ENCODE data around the gene CYS1. TPM values are rescaled to one million over a fixed set of nuclear protein-coding genes. Genes with fewer than 3 reads are reported as not detected.
A peak's percentile ranks its signal among the peaks of the same experiment; 100 is the strongest.

CYS1 gene
- total and polyA plus RNA-seq, 11 donors: 0.42 to 9.1 (median 2.5) TPM

DNA sequence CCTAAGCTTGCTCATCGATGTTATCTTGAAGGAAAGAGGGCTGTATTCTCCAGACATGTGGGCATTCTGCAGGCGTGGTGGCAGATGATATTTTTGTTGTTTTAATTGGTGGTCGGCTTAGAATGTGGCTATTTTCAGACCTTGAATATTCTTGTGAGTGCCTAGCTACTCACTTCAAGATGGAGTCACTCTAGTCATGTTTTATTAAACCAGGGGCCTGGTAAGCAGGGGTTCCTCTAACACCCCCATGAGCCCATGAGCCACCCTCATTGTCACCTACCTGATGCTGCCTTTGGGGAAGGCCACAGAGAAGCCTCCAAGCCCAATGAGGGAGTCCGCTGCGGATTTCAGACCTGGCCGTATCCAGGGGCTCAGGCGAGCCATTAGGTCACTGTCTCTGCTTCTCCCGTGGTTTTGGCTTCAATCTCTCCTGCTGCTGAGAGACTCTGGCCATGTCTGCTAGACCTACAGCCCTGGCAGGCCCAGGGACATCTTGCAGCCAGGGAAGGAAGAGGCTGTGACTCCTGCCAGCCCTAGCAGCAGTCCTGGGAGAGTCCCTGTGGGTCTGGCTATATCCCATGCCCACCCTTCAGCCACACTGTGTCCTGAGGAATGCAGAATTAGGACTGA, 53.2 kb downstream of the CYS1 start:
- H3K9me3 ChIP-seq: no peaks in the 10 kb centered on the region
- 83 to 86% (median 85%) methylated on average over 8 of the region's 8 CpGs for WGBS, 4 donors
- ATAC-seq (no peak), DNase-seq (no peak)
- H3K36me3 ChIP-seq: no peaks in the 10 kb centered on the region
- no peaks in the 10 kb centered on the region for H3K27me3 ChIP-seq
- intact Hi-C loops (cut with DNase I): loop anchor here in 3 of 10 donors (5.0 kb wide), 2 partner anchors 35 to 40 kb away; no protein-coding TSS in a partner anchor
- peak overlapping the region in 5 of 12 donors; percentile 70 to 88 (median 78) for H3K27ac ChIP-seq
- TF ChIP-seq CTCF (IDR thresholded peaks at IDR 0.05) (no peak), POLR2A (IDR thresholded peaks at IDR 0.05) (no peak)
- H3K4me1 ChIP-seq: peaks cover 3 to 37% (median 27%) of the 10 kb centered on the region in 12 donors
- no peak overlapping the region for H3K4me3 ChIP-seq

- 86 to 88% (median 88%) methylated on average over 10 of the region's 10 CpGs for WGBS, 4 donors
- intact Hi-C loops (cut with DNase I): no loop called here
Observed at GRCh38 chr2:10022966-10023662, 57.1 kb downstream of the CYS1 start.

GRCh38 chr2:10022445-10022844, 57.8 kb downstream of the CYS1 start:
- intact Hi-C loops (cut with DNase I): no loop called here
- Histone ChIP-seq H3K27me3 (no peaks in the 10 kb centered on the region), H3K27ac (no peak overlapping the region), H3K9me3 (peaks cover 0 to 4% (median under 1%) of the 10 kb centered on the region in 12 donors), H3K4me1 (peaks cover 0 to 20% (median 0%) of the 10 kb centered on the region in 12 donors), H3K36me3 (no peaks in the 10 kb centered on the region), H3K4me3 (no peak overlapping the region)
- ATAC-seq (no peak), DNase-seq (peak in 3 of 5 donors; percentile 0 to 30 (median 20))
- TF ChIP-seq CTCF (IDR thresholded peaks at IDR 0.05): no peak
- TF ChIP-seq POLR2A (IDR thresholded peaks at IDR 0.05): no peak
- WGBS, 4 donors: 92 to 98% (median 96%) methylated on average over 4 of the region's 4 CpGs

More at GRCh38 chr2:10022966-10023662, 57.1 kb downstream of the CYS1 start:
- Histone ChIP-seq H3K4me3 (no peak overlapping the region), H3K9me3 (no peaks in the 10 kb centered on the region), H3K27ac (no peak overlapping the region), H3K27me3 (no peaks in the 10 kb centered on the region), H3K4me1 (peaks cover 0 to 26% (median 2%) of the 10 kb centered on the region in 12 donors), H3K36me3 (no peaks in the 10 kb centered on the region)
- peak in 1 of 12 donors; percentile 9 for TF ChIP-seq CTCF (IDR thresholded peaks at IDR 0.05)
- TF ChIP-seq POLR2A (IDR thresholded peaks at IDR 0.05): no peak
- peak in 3 of 5 donors; percentile 8 to 40 (median 23) for DNase-seq
- ATAC-seq: no peak

GRCh38 chr2:10022041-10022421, 58.2 kb downstream of the CYS1 start:
- Histone ChIP-seq H3K4me1 (peaks cover 0 to 20% (median 0%) of the 10 kb centered on the region in 12 donors), H3K36me3 (no peaks in the 10 kb centered on the region), H3K9me3 (peaks cover 0 to 8% (median 2%) of the 10 kb centered on the region in 12 donors), H3K27ac (no peak overlapping the region), H3K4me3 (no peak overlapping the region), H3K27me3 (no peaks in the 10 kb centered on the region)
- intact Hi-C loops (cut with DNase I): no loop called here
- ATAC-seq (peak in 1 of 4 donors; percentile 16), DNase-seq (peak in 3 of 5 donors; percentile 16 to 49 (median 25))
- 91 to 97% (median 94%) methylated on average over 11 to 16 of the region's 16 CpGs for WGBS, 4 donors
- TF ChIP-seq CTCF (IDR thresholded peaks at IDR 0.05) (no peak), POLR2A (IDR thresholded peaks at IDR 0.05) (no peak)
